HG03378 (cell line): Measurements from ENCODE around the gene GON4L.
"Not testable (repeated sequence)": the region's sequence is repeated elsewhere in the genome, so short reads cannot be mapped to it uniquely, and the experiment has no call there.

ENCODE experiments used
- ATAC-seq: cut with Tn5 transposase; IDR thresholded peaks from one replicate; pipeline ENCODE4 v1.9.1; 2021; ENCODE audit warnings: mild to moderate bottlenecking, moderate library complexity; ENCODE audit not compliant: unreplicated experiment

Gene GON4L

DNA sequence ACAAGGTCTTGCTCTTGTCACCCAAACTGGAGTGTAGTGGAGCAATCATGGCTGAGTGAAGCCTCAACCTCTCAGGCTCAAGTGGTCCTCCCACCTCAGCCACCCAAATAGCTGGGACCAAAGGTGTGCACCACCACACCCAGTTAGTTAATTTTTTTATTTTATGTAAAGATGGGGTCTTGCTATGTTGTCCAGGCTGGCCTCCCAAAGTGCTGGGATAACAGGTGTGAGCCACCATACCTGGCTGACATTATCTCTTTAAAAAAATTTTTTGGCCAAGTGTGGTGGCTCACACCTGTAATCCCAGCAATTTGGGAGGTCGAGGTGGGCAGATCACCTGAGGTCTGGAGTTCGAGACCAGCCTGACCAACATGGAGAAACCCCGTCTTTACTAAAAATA lies 98.0 kb downstream of the GON4L start:
- not testable (repeated sequence) for ATAC-seq

DNA sequence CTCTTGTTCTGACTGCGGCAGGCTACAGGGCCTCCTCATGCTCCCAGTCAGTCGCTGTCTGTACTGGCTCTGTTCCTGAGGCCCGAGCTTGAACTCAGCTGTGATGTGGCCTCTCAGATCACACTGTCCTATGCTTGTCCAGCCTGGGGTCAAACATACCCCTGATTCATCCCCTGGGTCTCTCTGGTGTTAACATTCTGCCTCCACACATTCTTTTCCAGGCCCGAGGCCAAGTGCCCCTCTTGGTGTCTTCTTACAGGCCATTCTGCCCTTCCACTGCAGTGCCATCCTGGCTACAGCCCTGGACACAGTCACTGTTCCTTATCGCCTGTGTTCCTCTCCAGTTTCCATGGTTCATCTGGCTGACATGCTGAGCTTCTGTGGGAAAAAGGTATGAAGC lies 108.9 kb downstream of the GON4L start:
- ATAC-seq, result not testable (repeated sequence)

DNA sequence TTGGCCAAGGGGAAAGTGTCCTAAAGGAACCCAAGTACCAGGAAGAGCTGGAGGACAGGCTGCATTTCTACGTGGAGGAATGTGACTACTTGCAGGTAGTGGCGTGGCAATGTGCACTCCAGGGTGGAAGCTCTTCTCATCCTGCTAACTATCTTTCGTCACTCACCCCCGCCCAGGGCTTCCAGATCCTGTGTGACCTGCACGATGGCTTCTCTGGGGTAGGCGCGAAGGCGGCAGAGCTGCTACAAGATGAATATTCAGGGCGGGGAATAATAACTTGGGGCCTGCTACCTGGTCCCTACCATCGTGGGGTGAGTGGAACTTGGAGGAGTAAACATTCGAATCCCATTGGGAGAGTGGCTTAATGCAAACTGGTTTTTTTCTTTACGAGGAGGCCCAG lies 109.4 kb downstream of the GON4L start:
- ATAC-seq, result not testable (repeated sequence)

DNA sequence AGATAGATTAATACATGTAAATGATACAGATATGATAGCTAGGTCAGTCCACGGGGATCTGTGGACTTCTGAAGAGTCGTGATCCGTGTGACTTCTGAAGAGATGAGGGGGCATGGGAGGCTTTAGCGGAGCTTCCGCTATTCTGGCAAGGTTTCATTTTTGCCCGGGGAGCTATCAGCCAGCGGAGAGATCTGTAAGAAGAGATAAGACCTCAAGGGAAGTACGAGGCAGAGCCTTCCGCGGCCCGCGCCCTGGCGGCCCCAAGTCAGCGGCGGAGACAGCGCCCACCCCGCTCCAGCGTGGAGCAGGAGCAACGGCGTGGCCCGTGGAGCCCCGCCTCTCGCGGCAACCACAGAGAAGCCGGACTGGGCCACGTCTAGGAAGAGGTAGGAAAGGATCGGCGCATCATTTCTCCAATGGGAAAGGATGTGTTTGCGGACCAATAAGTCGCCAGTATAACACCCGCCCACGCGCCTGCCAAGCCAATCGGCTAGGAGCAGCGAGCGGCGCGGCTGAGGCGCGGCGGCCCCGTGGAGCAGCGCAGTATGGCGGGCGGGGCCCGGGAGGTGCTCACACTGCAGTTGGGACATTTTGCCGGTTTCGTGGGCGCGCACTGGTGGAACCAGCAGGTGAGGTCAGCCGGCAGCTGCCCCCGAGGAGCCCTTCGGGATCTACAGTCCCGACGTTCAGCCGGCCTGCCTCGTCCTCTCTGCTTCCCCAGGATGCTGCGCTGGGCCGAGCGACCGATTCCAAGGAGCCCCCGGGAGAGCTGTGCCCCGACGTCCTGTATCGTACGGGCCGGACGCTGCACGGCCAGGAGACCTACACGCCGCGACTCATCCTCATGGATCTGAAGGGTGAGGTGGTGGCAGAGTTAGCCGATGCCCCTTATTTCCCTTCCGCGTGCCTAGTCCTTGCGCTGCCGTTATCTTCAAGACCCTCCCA lies 111.5 kb downstream of the GON4L start:
- peak; percentile 83 for ATAC-seq

DNA sequence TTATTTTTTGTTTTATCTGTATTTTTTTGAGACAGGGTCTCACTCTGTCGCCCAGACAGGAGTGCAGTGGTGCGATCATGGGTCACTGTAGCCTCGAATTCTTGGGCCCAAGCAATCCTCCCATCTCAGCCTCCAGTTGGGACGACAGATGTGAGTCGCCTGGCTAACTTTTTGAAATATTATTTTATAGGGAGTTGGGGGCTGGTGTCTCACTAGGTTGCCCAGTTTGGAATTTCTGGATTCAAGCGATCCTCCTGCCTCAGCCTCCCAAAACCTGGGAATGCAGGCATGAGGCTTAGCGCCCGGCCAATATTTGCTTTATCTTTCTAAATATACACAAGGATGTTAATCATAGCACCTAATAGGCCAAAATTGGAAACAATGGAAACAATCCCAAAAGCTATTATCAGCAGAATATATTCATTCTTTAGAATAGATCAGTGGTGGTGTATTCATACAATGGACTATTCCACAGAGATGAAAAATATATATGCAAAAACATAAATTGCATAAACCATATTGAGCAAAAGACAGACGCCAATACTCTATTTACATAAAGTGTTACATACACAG lies 112.2 kb downstream of the GON4L start:
- ATAC-seq, result no peak

DNA sequence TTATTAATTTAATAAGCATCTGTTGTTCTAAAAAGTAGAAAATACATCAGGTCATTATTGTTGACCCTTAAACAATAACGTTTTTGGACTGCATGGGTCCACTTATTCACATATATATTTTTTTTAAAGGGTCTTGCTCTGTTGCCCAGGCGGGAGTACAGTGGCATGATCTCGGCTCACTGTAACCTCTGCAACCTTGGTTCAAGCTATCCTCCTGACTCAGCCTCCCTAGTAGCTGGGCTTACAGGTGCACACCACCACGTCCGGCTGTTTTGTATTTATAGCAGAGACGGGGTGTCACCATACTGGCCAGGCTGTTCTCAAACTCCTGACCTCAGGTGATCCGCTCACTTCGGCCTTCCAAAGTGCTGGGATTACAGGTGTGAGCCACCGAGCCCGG lies 115.1 kb downstream of the GON4L start:
- ATAC-seq, result no peak

DNA sequence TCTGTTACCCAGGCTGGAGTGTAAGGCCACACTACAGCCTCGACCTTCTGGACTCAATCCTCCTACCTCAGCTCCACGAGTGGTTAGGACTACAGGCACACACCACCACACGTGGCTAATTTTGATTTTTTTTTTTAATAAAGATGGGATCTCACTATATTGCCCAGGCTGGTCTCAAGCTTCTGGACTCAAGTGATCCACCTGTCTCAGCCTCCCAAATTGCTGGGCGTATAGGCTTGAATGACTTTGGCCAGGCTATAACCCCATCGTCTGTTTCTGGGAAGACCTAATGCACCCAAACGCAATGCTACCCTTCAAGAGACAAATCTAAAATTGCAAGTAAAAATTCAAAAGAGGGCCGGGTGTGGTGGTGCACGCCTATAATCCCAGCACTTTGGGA lies 116.0 kb downstream of the GON4L start:
- ATAC-seq, result no peak

DNA sequence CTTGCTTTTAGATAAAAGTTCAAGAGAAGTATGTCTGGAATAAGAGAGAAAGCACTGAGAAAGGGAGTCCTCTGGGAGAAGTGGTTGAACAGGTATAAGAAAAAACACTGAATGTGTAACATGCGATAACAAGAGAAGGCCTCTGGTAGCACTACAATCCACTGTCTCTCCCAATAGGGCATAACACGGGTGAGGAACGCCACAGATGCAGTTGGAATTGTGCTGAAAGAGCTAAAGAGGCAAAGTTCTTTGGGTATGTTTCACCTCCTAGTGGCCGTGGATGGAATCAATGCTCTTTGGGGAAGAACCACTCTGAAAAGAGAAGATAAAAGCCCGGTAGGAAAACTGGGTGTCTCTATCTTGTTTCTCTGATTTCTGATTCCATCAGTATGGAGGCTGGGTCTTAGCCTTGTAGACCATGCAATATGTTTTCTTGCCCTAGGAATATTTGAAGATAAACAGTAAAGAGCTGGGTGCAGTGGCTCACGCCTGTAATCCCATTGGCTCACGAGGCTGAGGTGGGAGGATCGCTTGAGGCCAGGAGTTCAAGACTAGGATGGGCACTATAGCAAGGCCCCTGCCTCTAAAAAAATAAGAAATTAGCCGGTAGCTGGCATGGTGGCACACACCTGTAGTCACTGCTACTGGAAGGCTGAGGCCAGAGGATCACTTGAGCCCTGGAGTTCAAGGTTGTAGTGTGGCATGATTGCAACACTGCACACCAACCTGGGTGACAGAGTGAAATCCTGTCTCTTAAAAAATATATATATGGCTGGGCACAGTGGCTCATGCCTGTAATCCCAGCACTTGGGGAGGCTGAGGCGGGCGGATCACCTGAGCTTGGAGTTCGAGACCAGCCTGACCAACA lies 127.7 kb downstream of the GON4L start:
- ATAC-seq, result no peak

DNA sequence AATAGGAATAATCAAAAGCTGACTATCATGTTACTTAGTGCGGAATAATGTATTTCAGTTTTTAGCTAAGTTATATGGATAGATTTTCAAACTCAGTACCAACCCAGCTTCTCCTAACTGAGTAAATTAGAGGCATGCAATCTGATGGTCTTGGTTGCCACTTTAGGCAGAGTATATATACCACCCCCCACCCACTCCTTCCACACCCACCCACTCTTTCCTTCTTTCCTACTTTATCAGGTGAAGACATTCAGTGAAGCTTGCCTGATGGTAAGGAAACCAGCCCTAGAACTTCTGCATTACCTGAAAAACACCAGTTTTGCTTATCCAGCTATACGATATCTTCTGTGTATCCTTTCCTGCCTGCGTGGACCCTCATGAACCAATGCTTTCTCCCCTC lies 131.9 kb downstream of the GON4L start:
- no peak for ATAC-seq

DNA sequence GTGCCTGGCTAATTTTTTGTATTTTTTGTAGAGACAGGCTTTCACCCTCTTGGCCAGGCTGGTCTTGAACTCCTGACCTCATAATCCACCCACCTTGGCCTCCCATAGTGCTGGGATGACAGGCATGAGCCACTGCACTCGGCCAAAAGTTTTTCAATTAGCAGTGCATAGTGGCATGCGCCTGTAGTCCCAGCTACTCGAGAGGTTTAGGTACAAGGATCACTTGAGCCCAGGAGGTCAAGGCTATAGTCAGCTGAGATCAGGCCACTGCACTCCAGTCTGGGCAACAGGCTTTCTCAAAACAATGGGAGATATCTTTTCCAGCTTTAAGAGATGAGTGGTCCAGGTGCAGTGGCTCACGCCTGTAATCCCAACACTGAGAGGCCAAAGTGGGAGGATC lies 137.3 kb downstream of the GON4L start:
- no peak for ATAC-seq

DNA sequence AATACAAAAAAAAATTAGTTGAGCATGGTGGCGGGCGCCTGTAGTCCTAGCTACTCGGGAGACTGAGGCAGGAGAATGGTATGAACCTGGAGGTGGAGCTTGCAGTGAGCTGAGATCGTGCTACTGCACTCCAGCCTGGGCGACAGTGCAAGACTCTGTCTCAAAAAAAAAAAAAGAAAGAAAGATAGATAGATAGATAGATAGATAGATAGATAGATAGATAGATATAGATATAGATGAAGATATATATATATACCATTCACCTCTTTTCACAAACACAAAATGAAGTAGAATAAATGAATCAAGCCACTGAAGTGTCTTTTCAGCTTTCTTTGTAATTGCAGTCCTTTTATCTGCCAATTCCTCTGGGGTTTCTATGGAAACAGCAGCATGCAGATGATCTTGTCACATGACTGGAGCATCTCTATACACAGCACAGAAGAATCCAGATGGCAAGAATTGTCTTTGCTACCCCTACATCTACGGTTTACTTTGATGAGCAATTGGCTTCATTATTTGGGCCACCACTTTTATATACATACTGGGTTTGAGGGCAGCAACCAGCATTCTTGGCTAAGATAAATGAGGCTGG lies 138.4 kb downstream of the GON4L start:
- not testable (repeated sequence) for ATAC-seq

DNA sequence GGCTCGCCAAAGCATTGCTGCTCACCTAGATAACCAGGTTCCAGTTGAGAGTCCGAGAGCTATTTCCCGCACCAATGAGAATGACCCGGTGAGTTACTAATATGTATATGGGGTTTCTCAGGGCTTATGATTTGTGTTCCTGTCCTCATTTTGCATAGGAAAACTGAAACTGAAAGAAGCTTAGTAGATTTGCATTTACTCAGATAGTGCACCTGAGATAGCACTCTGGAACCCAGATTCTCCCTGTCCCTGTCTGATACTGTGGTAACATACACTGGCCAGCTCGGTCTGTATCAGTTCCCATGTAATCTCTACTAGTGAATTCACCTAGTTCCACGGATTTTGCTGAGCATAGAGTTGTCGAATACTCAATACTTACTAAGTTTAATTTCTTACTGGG lies 140.0 kb downstream of the GON4L start:
- ATAC-seq, result peak; percentile 53

DNA sequence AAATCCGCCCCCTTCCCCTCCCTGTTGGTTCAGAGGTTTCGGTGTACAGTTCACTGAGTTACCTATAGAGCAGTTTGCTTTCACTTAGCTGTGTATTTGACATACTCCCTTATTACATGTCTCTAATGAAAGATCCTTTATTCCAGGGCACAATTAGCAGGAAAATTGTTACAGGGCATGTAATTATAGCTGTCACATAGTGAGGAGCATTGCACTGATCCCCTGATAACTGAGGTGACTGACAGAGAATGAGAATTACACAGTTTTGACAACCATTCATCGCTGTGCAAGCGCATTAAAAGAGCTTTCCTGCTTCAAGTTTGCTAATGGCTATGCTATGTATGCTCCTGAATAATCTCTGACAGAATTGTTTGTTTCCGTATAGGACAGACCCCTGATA lies 141.2 kb downstream of the GON4L start:
- ATAC-seq, result no peak

DNA sequence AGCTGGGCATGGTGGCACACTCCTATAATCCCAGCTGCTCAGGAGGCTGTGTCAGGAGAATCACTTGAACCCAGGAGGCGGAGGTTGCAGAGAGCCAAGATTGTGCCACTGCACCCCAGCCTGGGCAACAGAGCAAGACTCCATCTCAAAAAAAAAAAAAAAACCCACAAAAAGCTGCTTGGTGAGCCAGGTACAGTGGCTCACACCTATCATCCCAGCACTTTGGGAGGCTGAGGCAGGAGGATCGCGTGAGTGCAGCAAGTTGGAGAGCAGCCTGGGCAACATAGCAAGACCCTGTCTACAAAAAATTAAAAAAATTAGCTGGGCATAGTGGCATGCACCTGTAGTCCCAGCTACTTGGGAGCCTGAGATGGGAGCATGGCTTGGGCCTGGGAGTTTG lies 142.0 kb downstream of the GON4L start:
- not testable (repeated sequence) for ATAC-seq

DNA sequence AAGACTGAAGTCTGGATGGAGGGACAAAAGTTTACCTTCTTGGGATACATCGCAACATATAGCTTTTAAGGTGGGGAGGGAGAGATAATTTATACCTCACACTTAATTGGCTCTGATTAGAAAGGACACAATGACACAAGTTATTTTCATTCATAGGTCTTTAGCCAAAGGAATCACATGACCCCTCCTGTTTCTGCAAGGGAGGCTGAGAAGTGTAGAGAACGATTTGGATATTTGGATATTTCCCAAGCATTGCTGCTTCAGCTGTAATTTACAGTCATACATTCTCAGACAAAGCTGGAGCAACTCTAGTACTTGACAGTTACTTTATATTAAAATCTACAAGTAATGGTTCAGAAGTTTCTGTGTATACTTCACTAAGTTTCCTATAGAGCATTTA lies 143.9 kb downstream of the GON4L start:
- ATAC-seq, result no peak

DNA sequence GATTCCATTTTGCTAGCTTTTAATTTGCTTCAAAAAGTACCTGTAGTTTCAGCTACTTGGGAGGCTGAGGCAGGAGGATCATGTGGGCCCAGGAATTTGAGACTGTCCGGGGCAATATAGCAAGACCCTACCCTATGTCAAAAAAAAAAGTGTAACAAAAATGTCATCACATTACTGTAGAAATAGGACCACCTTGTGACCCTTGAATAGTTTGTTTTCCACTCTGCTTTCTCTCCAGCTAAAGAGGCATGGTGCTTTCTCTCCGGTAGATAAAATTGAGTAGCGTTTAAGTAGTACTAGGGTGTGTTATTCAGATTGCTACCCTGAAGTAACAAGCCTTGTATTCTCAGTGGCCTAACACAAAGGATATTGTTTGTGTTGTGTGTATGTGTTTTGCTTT lies 144.4 kb downstream of the GON4L start:
- not testable (repeated sequence) for ATAC-seq

DNA sequence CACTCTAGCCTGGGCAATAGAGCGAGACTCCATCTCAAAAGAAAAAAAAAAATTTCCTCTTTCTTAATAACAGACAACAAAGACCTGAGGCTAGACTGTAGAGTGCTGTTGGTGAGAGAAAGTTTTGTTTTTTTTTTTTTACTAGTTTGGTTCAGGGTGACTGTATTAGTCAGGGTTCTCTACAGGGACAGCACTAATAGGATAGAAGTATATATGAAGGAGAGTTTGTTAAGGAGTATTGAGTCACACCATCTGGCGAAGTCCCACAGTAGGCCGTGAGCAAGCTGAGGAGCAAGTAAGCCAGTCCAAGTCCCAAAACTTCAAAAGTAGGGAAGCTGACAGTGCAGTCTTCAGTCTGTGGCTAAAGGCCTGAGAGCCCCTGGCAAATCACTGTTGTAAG lies 145.6 kb downstream of the GON4L start:
- not testable (repeated sequence) for ATAC-seq

DNA sequence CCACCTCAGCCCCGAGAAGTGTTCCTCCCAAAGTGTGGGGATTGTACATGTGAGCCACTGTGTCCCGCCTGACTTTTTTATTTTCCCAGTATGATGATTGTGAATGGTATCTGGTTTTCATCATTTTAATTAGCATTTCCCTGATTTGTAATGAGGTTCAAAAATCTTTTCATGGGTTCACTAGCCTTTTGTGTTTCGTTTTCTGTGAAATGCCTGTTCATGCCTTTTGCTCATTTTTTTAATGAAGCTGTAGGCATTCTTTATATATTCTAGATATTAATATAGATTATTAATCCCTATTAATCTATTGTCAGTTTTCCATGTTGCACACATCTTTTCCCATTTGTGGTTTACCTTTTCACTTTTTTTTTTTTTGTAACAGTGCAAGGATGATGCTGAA lies 147.6 kb downstream of the GON4L start:
- ATAC-seq, result no peak

DNA sequence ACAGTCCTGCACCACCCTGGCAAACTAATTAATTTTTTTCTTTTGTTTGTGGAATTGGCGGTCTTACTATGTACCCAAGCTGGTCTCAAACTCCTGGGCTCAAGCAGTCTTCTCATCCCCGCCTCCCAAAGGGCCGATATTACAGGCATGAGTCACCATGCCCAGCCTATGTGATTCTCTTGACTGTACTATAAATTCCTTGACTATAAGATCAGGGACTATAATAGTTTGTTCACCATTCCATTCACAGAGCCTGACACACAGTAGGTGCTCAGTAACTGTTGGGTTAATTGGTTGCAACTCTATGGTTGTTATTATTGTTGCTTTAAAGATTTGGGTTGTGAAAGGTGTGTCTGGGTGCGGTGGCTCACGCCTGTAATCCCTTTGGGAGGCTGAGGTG lies 150.9 kb downstream of the GON4L start:
- ATAC-seq, result no peak

DNA sequence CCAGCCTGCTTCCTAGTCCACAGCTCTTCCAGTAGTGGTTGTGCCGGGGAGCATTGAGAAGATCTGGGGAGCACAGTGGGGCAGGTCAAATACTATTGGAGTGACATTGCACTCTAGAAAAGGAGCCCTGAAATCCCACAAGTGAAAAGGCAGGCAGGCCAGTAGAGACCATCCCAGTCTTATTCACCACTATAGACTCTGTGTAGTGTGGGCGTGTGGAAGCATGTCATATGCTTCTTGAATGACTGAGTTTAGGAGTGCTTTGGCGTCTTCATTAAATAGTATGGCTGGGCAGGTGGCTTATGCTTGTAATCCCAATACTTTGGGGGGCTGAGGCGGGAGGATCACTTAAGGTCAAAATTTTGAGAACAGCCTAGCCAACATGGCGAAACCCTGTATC lies 152.6 kb downstream of the GON4L start:
- ATAC-seq, result not testable (repeated sequence)

DNA sequence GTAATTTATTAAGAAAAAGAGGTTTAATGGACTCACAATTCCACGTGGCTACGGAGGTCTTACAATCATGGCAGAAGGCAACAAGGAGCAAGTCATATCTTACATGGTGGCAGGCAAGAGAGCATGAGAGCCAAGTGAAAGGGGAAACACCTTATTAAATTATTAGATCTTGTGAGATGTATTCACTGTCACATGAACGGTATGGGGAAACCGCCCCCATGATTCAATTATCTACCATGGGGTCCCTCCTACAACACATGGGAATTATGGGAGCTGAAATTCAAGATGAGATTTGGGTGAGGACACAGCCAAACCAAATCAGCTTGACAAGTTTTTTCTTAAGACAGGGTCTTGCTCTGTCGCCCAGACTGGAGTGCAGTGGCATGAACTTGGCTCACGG lies 153.8 kb downstream of the GON4L start:
- no peak for ATAC-seq
